EH (cell line): Measurements from ENCODE around the gene GPALPP1.
"Not testable (repeated sequence)": the region's sequence is repeated elsewhere in the genome, so short reads cannot be mapped to it uniquely, and the experiment has no call there.

Experiments used
- DNase-seq: peaks from one replicate; pipeline ENCODE4 v3.0.0-alpha.2; 2015; ENCODE audit warnings: low read depth

GPALPP1 gene

DNA sequence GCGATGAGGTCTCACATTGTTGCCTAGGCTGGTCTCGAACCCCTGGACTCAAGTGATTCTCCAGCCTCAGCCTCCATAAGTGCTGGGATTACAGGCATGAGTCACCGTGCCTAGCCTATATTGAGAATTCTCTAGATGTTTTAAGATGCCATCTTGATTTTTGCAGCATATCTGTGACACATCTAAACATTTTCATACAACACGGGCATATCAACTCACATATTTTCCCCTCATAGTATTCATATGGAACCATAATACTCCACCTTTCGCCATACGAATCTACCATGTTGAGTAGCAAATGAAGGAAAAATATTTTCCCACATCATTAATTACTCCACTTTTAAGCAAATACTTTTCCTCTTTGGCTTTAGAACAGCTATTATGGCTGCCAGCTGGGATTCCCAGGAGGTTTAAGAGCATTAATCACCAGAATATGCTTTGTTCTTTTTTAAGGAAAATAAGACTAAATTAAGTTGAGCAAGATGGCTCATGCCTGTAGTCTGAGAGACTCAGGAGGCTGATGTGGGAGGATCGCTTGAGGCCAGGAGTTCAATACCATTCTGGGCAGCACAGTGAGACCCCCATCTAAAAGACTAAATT lies 74.0 kb downstream of the GPALPP1 start:
- peak; percentile 84 for DNase-seq

DNA sequence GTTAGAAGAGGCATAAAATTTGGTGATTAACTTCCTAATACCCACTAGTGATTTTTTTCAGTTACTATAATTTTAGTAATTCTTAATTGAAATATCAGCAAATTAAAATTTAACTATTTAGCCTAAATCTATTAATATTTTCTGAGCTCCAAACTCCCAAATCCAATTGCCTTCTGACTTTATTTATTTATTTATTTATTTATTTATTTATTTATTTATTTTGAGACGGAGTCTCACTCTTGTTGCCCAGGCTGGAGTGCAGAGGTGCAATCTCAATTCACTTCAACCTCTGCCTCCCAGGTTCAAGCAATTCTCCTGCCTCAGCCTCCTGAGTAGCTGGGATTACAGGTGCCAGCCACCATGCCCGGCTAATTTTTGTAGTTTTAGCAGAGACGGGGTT lies 74.6 kb downstream of the GPALPP1 start:
- DNase-seq, result not testable (repeated sequence)

DNA sequence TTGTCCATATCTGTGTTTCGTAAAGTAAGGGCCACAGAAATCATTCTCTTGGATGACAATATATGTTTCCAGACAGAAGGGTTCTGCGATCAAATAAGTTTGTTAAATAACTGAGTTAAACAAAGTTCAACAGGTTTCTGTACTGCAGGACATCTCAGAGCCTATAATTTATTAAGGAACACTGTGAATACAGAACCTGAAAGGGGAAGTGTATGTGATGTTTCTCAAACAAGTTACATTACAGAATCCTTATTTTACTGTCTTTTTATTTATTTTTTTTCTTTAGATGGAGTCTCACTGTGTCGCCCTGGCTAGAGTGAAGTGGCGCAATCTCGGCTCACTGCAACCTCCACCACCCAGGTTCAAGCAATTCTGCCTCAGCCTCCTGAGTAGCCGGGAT lies 75.6 kb downstream of the GPALPP1 start:
- DNase-seq, result no peak

DNA sequence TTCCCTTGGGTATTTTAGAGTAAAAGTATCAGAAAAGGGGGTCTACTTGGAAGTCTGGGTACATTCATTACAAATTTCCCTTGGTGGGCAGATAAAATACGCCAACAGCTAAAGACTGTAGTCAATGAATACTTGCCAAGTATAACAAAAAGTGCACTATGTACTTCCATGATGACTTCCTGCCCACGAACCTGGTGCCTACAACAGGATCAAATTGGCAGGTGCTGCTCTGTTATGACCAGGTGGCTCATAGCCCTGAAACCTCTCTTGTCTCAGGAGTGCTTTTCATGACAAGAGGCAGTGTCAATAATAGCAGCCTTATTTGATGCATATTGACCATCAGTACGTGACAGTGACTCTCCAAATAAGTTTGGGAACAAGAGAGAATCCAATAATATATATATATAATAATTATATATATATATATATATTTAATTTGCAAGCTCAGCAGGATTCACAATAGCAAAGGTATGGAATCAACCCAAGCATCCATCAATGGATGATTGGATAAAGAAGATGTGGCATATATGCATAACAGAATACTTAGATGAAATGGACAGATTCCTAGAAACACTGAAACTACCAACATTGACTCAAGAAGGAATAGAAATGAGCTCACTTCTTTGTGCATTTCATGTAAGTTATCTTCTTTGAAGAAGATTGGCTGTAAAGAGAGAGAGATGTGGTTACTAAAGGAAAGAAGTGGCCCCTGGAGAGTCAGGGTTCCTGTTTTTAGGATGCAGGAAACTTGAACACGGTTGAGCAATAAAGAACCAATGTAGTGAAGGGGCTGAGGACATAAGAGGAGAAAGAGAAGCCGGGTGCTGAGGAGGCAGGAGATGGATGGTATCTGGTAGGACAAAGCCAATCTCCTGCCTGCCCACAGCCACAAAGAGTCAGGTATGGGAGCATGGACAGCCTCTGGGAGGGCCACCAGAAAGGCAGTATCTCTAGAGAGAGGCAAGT lies 79.0 kb downstream of the GPALPP1 start:
- DNase-seq, result no peak

DNA sequence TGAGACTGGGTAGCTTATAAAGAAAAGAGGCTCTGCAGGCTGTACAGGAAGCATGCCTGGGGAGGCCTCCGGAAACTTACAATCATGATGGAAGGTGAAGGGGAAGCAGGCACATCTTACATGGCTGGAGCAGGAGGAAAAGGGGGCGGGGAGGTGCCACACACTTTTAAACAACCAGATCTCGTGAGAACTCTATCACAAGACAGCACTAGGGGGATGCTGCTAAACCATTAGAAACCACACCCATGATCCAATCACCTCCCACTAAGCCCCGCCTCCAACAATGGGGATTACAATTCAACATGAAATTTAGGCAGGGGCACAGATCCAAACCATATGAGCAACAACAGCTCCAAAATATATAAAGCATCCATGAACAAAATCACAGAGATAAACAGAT lies 84.5 kb downstream of the GPALPP1 start:
- no peak for DNase-seq

DNA sequence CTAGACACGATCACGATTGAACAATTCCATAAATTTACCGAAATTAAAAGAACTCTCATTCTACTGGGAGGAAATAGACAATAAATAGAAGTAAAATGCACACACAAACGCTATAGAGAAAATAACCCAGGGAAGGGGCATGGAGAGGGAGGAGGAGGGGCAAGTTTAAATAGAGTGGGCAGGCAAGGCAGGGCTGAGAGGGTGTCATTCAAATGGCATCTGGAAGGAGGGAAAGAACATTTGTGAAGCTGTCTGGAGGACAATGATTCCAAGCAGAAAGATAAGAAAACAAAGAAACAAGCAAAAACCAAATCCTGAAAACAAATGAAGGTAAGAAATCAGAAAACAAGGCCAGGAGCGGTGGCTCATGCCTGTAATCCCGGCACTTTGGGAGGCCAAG lies 85.4 kb downstream of the GPALPP1 start:
- DNase-seq, result no peak

DNA sequence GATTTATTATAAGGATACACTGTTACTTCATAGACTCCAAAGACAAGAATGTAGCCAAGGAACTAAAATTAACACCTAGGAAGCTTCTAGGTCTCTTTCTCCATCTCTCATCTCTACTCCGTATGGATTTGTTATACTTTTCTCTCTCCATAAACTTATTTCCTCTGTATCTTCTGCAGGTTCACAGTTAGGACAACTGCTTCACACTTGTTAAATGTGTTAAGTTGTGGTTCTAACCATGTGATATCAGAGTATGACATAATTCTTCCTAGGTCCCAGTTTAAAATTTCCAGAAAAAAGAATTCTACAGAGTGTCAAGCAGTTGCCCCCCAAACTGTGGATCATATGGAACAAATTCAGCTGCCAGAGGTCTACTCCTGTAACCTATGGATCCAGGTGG lies 88.7 kb downstream of the GPALPP1 start:
- DNase-seq, result no peak
